NCI-H345 treated with DMSO at 0.1 percent for 48 hours (cell line): Measurements from ENCODE around the gene ARL10.

Source experiments
- DNase-seq: peaks from one replicate; lab custom pipeline; 2025; ENCODE audit not compliant: unreplicated experiment; lab: John Stamatoyannopoulos, UW

ARL10 gene

DNA sequence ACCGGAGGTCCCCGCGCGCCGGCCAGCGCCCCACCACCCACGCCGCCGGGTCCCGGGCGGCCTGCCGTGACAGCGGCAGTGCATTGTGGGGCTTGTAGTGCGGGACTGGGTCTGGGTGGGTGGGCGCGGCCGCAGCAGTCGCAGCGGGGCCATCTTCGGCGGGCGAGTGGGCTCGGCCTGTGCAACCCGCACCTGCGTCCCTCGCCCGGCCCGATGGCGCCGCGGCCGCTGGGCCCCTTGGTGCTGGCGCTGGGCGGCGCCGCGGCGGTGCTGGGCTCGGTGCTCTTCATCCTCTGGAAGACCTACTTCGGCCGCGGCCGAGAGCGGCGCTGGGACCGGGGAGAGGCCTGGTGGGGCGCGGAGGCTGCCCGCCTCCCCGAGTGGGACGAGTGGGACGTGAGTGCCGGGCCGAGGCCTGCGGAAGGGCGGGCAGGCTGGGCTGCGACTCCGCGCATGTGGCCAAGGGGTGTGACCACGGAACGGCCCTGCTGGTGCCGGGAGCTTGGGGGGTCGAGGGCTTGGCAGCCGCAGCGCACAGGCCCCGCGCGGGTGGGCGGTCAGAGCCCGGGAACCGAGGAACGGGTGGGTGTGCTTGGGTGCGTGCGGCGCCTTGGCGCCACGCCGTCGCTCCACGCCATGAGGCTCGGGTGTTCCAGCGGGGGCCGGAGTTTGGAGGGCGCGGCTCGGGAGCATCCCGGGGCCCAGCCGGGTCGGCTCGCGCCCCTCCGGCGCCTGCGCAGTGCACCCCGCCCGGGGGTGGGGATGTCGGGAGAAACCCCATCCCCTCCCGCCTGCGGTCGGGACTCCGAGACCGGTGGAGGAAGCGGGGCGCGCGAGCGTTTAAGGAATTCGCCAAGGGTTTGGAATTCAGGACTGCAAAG, at the start of gene ARL10:
TSS of gene ARL10 (plus strand) at position 137 of the 881 bp plus-strand sequence. CDS start at position 214, 77 bp downstream.
- peak; percentile 31 for DNase-seq

- no peak for DNase-seq
These were observed 47.5 kb upstream of the ARL10 start for GRCh38 chr5:176317534-176318374.

GRCh38 chr5:176319827-176320554, 45.3 kb upstream of the ARL10 start:
- DNase-seq, result no peak

- no peak for DNase-seq
These were observed 44.7 kb upstream of the ARL10 start for GRCh38 chr5:176320577-176320976.

GRCh38 chr5:176334031-176334770, 31.1 kb upstream of the ARL10 start:
- DNase-seq, result no peak

DNA sequence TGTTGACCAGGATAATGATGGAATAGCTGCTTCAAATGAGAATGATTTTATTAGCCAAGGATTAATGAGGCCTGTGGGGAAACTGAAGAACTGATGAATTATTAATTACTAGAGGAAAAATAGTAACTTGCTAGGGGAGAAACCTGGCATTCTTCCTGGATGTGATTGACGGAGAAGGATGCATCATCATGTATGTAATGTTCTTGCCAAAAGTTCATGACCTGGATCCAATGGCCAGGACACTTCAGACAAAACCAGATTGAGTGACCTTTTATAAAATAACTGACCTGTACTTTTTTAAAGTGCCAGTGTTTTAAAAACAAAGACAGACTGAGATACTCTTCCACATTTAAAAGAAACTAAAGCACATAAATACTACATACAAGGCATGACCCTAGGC, 27.4 kb upstream of the ARL10 start:
- no peak for DNase-seq

- DNase-seq, result no peak
These were observed 26.0 kb upstream of the ARL10 start for GRCh38 chr5:176339304-176339703.

- no peak for DNase-seq
These were observed 23.7 kb upstream of the ARL10 start for GRCh38 chr5:176341325-176342157.

GRCh38 chr5:176342158-176342483, 23.2 kb upstream of the ARL10 start:
- DNase-seq, result no peak

- DNase-seq, result no peak
These were observed 22.4 kb upstream of the ARL10 start for GRCh38 chr5:176342766-176343458.

- no peak for DNase-seq
These were observed 14.9 kb upstream of the ARL10 start for GRCh38 chr5:176350416-176350815.

GRCh38 chr5:176352116-176352878, 13.0 kb upstream of the ARL10 start:
- no peak for DNase-seq

DNA sequence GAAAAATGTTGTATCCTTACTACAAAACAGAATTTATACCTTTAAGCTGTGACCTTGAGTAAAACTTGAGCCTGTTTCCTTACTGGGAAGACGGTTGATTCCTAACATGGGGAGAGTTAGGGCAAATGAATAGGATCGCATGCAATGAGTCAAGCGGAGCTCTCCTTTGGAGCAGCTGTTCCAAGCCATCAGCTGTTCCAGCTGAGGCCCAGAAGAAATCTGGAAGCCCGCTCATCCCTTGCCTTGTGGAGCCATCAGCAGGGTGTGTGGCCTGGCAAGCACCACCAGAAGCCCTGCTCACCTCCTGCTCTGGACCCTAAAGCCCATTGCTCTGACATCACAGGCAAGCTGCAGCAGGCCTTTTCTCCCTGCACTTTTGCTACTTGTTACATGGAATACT, 11.8 kb upstream of the ARL10 start:
- DNase-seq, result no peak

- DNase-seq, result peak; percentile 39
These were observed 9.7 kb upstream of the ARL10 start for GRCh38 chr5:176355400-176356178.

- no peak for DNase-seq
These were observed 9.1 kb upstream of the ARL10 start for GRCh38 chr5:176356179-176356566.

DNA sequence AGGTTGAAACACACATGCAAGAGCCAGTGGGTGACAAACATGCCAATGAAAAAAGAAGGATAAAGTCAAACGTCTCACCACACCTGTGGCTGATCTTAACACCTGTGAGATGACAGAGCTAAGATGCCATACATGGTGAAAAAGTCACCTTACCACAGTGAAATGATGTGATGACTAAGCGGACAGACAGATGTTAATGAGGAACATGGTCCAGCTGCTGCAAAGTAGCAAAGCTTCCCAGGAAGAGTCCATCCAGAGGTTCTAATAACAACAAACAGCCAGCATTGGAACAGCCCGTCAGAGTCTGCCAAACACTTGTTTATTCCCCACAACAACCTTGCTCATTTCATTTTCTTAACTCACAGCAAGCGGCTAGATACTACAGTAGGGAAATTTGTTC, 5.6 kb upstream of the ARL10 start:
- no peak for DNase-seq

DNA sequence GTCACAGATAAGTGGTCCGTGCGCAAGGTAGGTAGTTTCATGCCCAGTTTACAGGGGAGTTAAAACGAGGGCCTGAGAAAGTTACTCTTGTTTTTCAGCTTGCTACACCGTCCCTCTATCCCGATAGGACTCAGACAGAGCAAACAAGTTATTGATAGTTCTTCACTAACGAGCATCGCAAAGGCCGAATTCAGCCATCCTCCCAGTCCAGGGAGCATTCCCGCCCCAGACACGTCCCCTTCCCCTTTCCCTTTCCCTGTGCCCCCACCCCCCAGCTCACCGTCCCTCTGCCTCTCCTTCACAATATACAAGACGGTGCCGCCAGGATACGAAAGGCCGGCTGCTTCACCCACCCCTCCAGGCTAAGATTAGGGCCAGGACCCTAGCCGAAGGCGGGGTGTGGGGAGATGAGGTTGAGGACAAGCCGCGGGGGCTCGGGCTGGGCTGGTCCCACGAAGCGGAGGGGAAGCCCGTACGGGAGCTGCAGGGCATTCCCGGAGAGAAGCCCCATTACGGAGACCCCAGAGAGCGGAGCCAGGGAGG, 4.3 kb upstream of the ARL10 start:
- DNase-seq, result no peak
